H1 (cell line): ENCODE measurements around the gene RASEF. TPM values are rescaled to one million over a fixed set of nuclear protein-coding genes. Genes with fewer than 3 reads are reported as not detected.

Experiments
- CTCF ChIA-PET: fragments of 300-600 bp; sonication (Branson Sonifier 250); formaldehyde crosslinking; loops from one replicate; lab custom pipeline; 2021; ENCODE audit not compliant: partially characterized antibody; lab: Charles Lee
- POLR2A ChIA-PET: fragments of 300-600 bp; sonication (Branson Sonifier 250); formaldehyde crosslinking; loops from one replicate; lab custom pipeline; 2021; ENCODE audit warnings: inconsistent platforms; ENCODE audit not compliant: partially characterized antibody; lab: Charles Lee
- DNase-seq, 2 experiments: peaks; one replicate each; pipeline versions ENCODE4 v3.0.0 to v3.0.0-alpha.2; 2010 to 2022; ENCODE audit warnings: low spot score in 2 of 2, low read depth in 1 of 2, mixed read lengths in 1 of 2
- FAIRE-seq: peaks from 2 replicates; lab custom pipeline; 2011; peaks lifted over from hg19 to GRCh38; lab: Jason Lieb, UNC
- H2AFZ ChIP-seq: 2 replicates; pipeline ENCODE4 v1.8.1; 2012; ENCODE audit warnings: low read length, inconsistent platforms
- H2AK5ac ChIP-seq: 2 replicates; pipeline ENCODE4 v1.6.1; 2013; ENCODE audit warnings: low read depth, low read length
- H2BK120ac ChIP-seq: replicated peaks from 2 replicates; pipeline ENCODE3; 2013; ENCODE audit warnings: low read depth, low read length, inconsistent platforms
- H2BK12ac ChIP-seq: 2 replicates; pipeline ENCODE4 v1.6.1; 2013; ENCODE audit warnings: low read depth, low read length
- H2BK15ac ChIP-seq: 2 replicates; pipeline ENCODE4 v1.6.1; 2013; ENCODE audit warnings: low read length
- H2BK20ac ChIP-seq: 2 replicates; pipeline ENCODE4 v1.6.1; 2013; ENCODE audit warnings: low read length
- H2BK5ac ChIP-seq: 2 replicates; pipeline ENCODE4 v1.6.1; 2013; ENCODE audit warnings: low read depth, low read length
- H3K14ac ChIP-seq: 2 replicates; pipeline ENCODE4 v1.6.1; 2013; ENCODE audit warnings: inconsistent platforms; ENCODE audit not compliant: insufficient read length
- H3K18ac ChIP-seq: 2 replicates; pipeline ENCODE4 v1.6.1; 2013; ENCODE audit warnings: low read length; ENCODE audit errors: extremely low read depth
- H3K23ac ChIP-seq: 2 replicates; pipeline ENCODE4 v1.6.1; 2013; ENCODE audit warnings: inconsistent platforms; ENCODE audit not compliant: insufficient read length
- H3K23me2 ChIP-seq: 2 replicates; pipeline ENCODE4 v1.6.1; 2013; ENCODE audit warnings: low read depth, low read length
- H3K27ac ChIP-seq: 2 replicates; pipeline ENCODE4 v1.6.1; 2011; ENCODE audit warnings: low read depth, low read length, inconsistent platforms
- H3K27me3 ChIP-seq, 4 experiments: replicated peaks in 1 of 4; 1 replicate in 1 of 4; 2 replicates in 3 of 4; pipeline versions ENCODE4 v1.6.1 to v1.8.1; 2011 to 2013; ENCODE audit warnings: low read length in 3 of 4, mild to moderate bottlenecking in 3 of 4, inconsistent platforms in 2 of 4, mixed read lengths in 2 of 4, moderate library complexity in 1 of 4; ENCODE audit not compliant: control insufficient read depth in 3 of 4, insufficient read depth in 3 of 4; ENCODE audit errors: extremely low read depth in 1 of 4
- H3K36me3 ChIP-seq, 4 experiments: 2 replicates each; pipeline versions ENCODE4 v1.6.1 to v1.8.1; 2011 to 2013; ENCODE audit warnings: mild to moderate bottlenecking in 4 of 4, low read length in 3 of 4, moderate library complexity in 2 of 4, control low read depth in 1 of 4, inconsistent platforms in 1 of 4; ENCODE audit not compliant: insufficient read depth in 4 of 4, control insufficient read depth in 2 of 4
- H3K4ac ChIP-seq: replicated peaks from 2 replicates; pipeline ENCODE3; 2013; ENCODE audit warnings: low read length, low read depth, mixed read lengths, inconsistent platforms; ENCODE audit not compliant: insufficient read length
- H3K4me1 ChIP-seq, 4 experiments: replicated peaks in 1 of 4; 1 replicate in 1 of 4; 2 replicates in 3 of 4; pipeline versions ENCODE4 v1.6.1 to v1.8.1; 2011 to 2013; ENCODE audit warnings: low read length in 3 of 4, inconsistent platforms in 2 of 4, mixed read lengths in 1 of 4; ENCODE audit not compliant: insufficient read depth in 4 of 4, control insufficient read depth in 3 of 4
- H3K4me2 ChIP-seq, 2 experiments: 2 replicates each; pipeline versions ENCODE4 v1.6.1 to v1.8.1; 2011 to 2013; ENCODE audit warnings: low read depth in 2 of 2, low read length in 2 of 2, control low read depth in 1 of 2, inconsistent platforms in 1 of 2, mild to moderate bottlenecking in 1 of 2; ENCODE audit not compliant: insufficient read depth in 1 of 2
- H3K4me3 ChIP-seq, 4 experiments: fragments of 200-600, 300-600 bp in 1 of 4; sonication (generic), shearing (Covaris generic), sonication (Bioruptor Twin) in 1 of 4; 2 replicates each; pipeline versions ENCODE4 v1.5.1 to v1.8.1; 2011 to 2016; ENCODE audit warnings: low read length in 4 of 4, low read depth in 3 of 4, control low read depth in 2 of 4, inconsistent platforms in 2 of 4, mild to moderate bottlenecking in 2 of 4, mixed read lengths in 1 of 4, moderate library complexity in 1 of 4; ENCODE audit not compliant: insufficient read depth in 2 of 4; ENCODE audit errors: extremely low read depth in 1 of 4
- H3K56ac ChIP-seq: replicated peaks from 2 replicates; pipeline ENCODE3; 2013; ENCODE audit warnings: low read depth, mild to moderate bottlenecking, mixed read lengths, low read length, inconsistent platforms; ENCODE audit not compliant: insufficient read length
- H3K79me1 ChIP-seq: 2 replicates; pipeline ENCODE4 v1.6.1; 2013; ENCODE audit warnings: low read depth, low read length, control low read depth
- H3K79me2 ChIP-seq, 2 experiments: 2 replicates each; pipeline versions ENCODE4 v1.6.1 to v1.8.1; 2012 to 2013; ENCODE audit warnings: low read length in 2 of 2, mild to moderate bottlenecking in 2 of 2, inconsistent platforms in 1 of 2; ENCODE audit not compliant: insufficient read depth in 2 of 2, control insufficient read depth in 1 of 2
- H3K9ac ChIP-seq, 4 experiments: replicated peaks in 1 of 4; 1 replicate in 1 of 4; 2 replicates in 3 of 4; pipeline versions ENCODE4 v1.6.1 to v1.8.1; 2011 to 2013; ENCODE audit warnings: low read depth in 3 of 4, low read length in 3 of 4, control low read depth in 2 of 4, mild to moderate bottlenecking in 2 of 4, moderate library complexity in 2 of 4, inconsistent platforms in 1 of 4; ENCODE audit errors: extremely low read depth in 1 of 4
- H3K9me3 ChIP-seq, 2 experiments: 2 replicates each; pipeline versions ENCODE4 v1.6.1 to v1.8.1; 2012 to 2013; ENCODE audit warnings: mild to moderate bottlenecking in 2 of 2, moderate library complexity in 2 of 2, control low read depth in 1 of 2, inconsistent platforms in 1 of 2, low read depth in 1 of 2, low read length in 1 of 2, mixed read lengths in 1 of 2; ENCODE audit not compliant: insufficient read depth in 2 of 2
- H4K20me1 ChIP-seq, 2 experiments: replicated peaks in 1 of 2; 2 replicates each; pipeline versions ENCODE3 to v1.8.1; 2011 to 2013; ENCODE audit warnings: inconsistent platforms in 2 of 2, low read length in 2 of 2, mild to moderate bottlenecking in 1 of 2; ENCODE audit not compliant: insufficient read depth in 2 of 2, control insufficient read depth in 1 of 2
- H4K5ac ChIP-seq: 2 replicates; pipeline ENCODE4 v1.6.1; 2013; ENCODE audit warnings: low read length, low read depth, mixed read lengths, inconsistent platforms; ENCODE audit not compliant: insufficient read length
- H4K8ac ChIP-seq: 2 replicates; pipeline ENCODE4 v1.8.0; 2013; ENCODE audit warnings: mild to moderate bottlenecking, moderate library complexity, low read length, inconsistent platforms; ENCODE audit not compliant: insufficient read depth; ENCODE audit errors: extremely low read depth
- H4K91ac ChIP-seq: replicated peaks from 2 replicates; pipeline ENCODE3; 2013; ENCODE audit warnings: low read length, mixed read lengths, inconsistent platforms; ENCODE audit not compliant: insufficient read length
- BRCA1 ChIP-seq: IDR thresholded peaks from 2 replicates; pipeline ENCODE4 v1.6.1; 2012; ENCODE audit warnings: low read depth, low read length, improper control_type of control experiment
- CHD1 ChIP-seq: IDR thresholded peaks from 2 replicates; pipeline ENCODE4 v1.6.1; 2012; ENCODE audit warnings: low read depth, low read length, improper control_type of control experiment
- EZH2 ChIP-seq: fragments of 200-600 bp; sonication (generic); IDR thresholded peaks from 2 replicates; pipeline ENCODE4 v1.7.1; 2012; ENCODE audit warnings: low read depth, mild to moderate bottlenecking, moderate library complexity, low read length, inconsistent platforms; ENCODE audit not compliant: severe bottlenecking
- HDAC6 ChIP-seq: IDR thresholded peaks from one replicate; pipeline ENCODE4 v1.7.1; 2012; ENCODE audit warnings: low read depth, mild to moderate bottlenecking, inconsistent platforms, low read length, moderate library complexity
- KDM5A ChIP-seq: fragments of 200-600 bp; IDR thresholded peaks from 2 replicates; pipeline ENCODE4 v1.7.1; 2012; ENCODE audit warnings: mild to moderate bottlenecking, low read length, inconsistent platforms, mixed read lengths
- NANOG ChIP-seq: IDR thresholded peaks from 2 replicates; pipeline ENCODE4 v1.6.1; 2011; ENCODE audit warnings: low read length, low read depth, mild to moderate bottlenecking, inconsistent platforms; ENCODE audit not compliant: insufficient read depth, poor library complexity, severe bottlenecking
- RXRA ChIP-seq: IDR thresholded peaks from 2 replicates; pipeline ENCODE4 v1.6.1; 2011; ENCODE audit warnings: low read depth, mild to moderate bottlenecking, low read length, moderate library complexity; ENCODE audit not compliant: insufficient read depth
- SIN3A ChIP-seq, 2 experiments: IDR thresholded peaks in 1 of 2; conservative IDR thresholded peaks in 1 of 2; 2 replicates each; pipeline ENCODE4 v1.6.1; 2011 to 2012; ENCODE audit warnings: low read length in 2 of 2, improper control_type of control experiment in 1 of 2, low read depth in 1 of 2, mild to moderate bottlenecking in 1 of 2
- ZNF274 ChIP-seq: IDR thresholded peaks from 2 replicates; pipeline ENCODE4 v1.7.0; 2012; ENCODE audit warnings: low read length, borderline replicate concordance; ENCODE audit errors: extremely low read depth
- WGBS, 2 experiments: shearing (Covaris generic) in 1 of 2; methylation state at CpG; one replicate each; pipeline versions ENCODE4 v1.1.6 to v1.1.7; 2013 to 2015; ENCODE audit warnings: low lambda C conversion rate in 2 of 2, mixed read lengths in 2 of 2, inconsistent platforms in 1 of 2, low coverage in 1 of 2, missing lambda C conversion rate in 1 of 2; ENCODE audit not compliant: insufficient replicate concordance in 2 of 2, insufficient coverage in 1 of 2, insufficient read length in 1 of 2; ENCODE audit errors: extremely low coverage in 1 of 2, missing lambda C conversion rate in 1 of 2; 5-methylcytosine and 5-hydroxymethylcytosine counted together
- polyA plus RNA-seq, 7 experiments: library from polyadenylated mRNA; depleted of rRNA in 3 of 7; stranded (reverse) in 5 of 7; unstranded in 2 of 7; fragments of >200 nt in 5 of 7; fragments of 200-250 nt in 2 of 7; gene quantifications; 1 replicate in 5 of 7; 2 replicates in 1 of 7; 4 replicates in 1 of 7; pipeline versions ENCODE4 v1.2.1 to v1.2.3, GENCODE V29; 2011 to 2013; ENCODE audit warnings: missing spikeins in 2 of 7, mixed read lengths in 2 of 7
- total RNA-seq: library from RNA; stranded (reverse); fragmentation: NEBNext Ultra II Directional; extraction: Animal tissue kit (Norgen Biotek cat#: 25700); gene quantifications from 2 replicates; pipeline ENCODE4 v1.2.1, GENCODE V29; 2021
- TF ChIP-seq, protein P1 (sequence below): IDR thresholded peaks from 2 replicates; pipeline ENCODE4 v1.6.1; 2012; ENCODE audit warnings: inconsistent platforms

The RASEF gene
- total and polyA plus RNA-seq, 2 of the 8 experiments (the other 6 are each of a cell fraction or from before 2014, with no cell fraction given), result 1.1 to 4.6 TPM

DNA sequence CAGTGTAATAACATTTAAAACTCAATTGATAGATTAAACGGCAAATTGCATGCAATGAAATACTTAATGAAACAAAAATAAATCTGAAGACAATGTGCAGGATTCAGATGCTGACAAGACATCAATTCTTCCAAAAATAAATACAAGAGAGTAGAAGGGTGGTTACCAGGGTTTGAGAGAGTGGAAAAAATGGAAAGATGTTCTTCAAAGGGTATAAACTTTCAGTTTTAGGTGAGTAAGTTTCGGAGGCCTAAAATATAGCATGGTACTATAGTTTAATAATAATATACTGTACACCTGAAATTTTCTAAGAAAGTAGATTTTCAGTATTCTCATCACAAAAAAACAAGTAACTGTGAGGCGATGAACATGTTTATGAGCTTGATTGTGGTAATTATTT lies 48.2 kb upstream of the RASEF start:
- WGBS, 2 experiments, result 90% methylated on average over 3 of the region's 3 CpGs; no CpG with 5 or more reads in 1 of the 2 experiments
- Histone ChIP-seq H2BK20ac (no peak overlapping the region), H3K9me3 (peaks cover 5 to 6% of the 10 kb centered on the region in 2 experiments; a peak in 3 of 4 replicates), H3K9ac (no peak overlapping the region), H2AK5ac (no peak overlapping the region), H3K23ac (no peak overlapping the region), H3K23me2 (no peaks in the 10 kb centered on the region), H3K79me1 (no peaks in the 10 kb centered on the region; the same call in 1 of the 2 replicates), H3K4me3 (no peak overlapping the region), H3K4ac (no peak overlapping the region), H3K27ac (no peak overlapping the region), H4K5ac (no peak overlapping the region), H3K56ac (no peak overlapping the region), H2AFZ (no peak overlapping the region), H4K91ac (no peak overlapping the region), H3K4me1 (no peaks in the 10 kb centered on the region), H2BK120ac (no peak overlapping the region), H2BK5ac (no peak overlapping the region), H3K36me3 (no peaks in the 10 kb centered on the region), H3K79me2 (no peaks in the 10 kb centered on the region), H3K4me2 (no peak overlapping the region), H2BK12ac (no peak overlapping the region), H3K27me3 (no peaks in the 10 kb centered on the region), H2BK15ac (no peak overlapping the region), H4K8ac (no peak overlapping the region), H3K18ac (no peak overlapping the region), H4K20me1 (no peaks in the 10 kb centered on the region), H3K14ac (no peak overlapping the region)
- TF ChIP-seq ZNF274, result no peak
- TF ChIP-seq NANOG, result no peak
- no peak for TF ChIP-seq BRCA1
- no peak for TF ChIP-seq EZH2
- no peak for TF ChIP-seq RXRA
- TF ChIP-seq HDAC6, result no peak
- no peak for TF ChIP-seq KDM5A
- no peak for TF ChIP-seq CHD1
- TF ChIP-seq SIN3A (conservative IDR thresholded peaks at IDR 0.05 in 1 of 2, IDR thresholded peaks at IDR 0.05 in 1 of 2; ENCODE audit: low read depth in 1 of 2, low read length in 2 of 2), result no peak
- TF ChIP-seq, protein P1, sequence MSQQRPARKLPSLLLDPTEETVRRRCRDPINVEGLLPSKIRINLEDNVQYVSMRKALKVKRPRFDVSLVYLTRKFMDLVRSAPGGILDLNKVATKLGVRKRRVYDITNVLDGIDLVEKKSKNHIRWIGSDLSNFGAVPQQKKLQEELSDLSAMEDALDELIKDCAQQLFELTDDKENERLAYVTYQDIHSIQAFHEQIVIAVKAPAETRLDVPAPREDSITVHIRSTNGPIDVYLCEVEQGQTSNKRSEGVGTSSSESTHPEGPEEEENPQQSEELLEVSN, result no peak
- ChIA-PET POLR2A (no interaction called here), CTCF (no interaction called here)
- FAIRE-seq, result no peak
- no peak for DNase-seq
